Erythroblast (primary cell): ENCODE measurements around the gene EDN2.

Experiments
- DNase-seq, 2 experiments: peaks; one replicate each; lab custom pipeline; 2025; lab: John Stamatoyannopoulos, UW
- GATA1 ChIP-seq: IDR thresholded peaks from 2 replicates; pipeline ENCODE4 v1.6.1; 2011; ENCODE audit warnings: low read depth, mild to moderate bottlenecking, control low read depth, low read length, moderate library complexity
- POLR2A ChIP-seq: IDR thresholded peaks from 2 replicates; pipeline ENCODE4 v1.6.1; 2011; ENCODE audit warnings: mild to moderate bottlenecking, low read length

The EDN2 gene

GRCh38 chr1:41524676-41525675 is 40.5 kb upstream of the EDN2 start:
- TF ChIP-seq POLR2A = no peak
- no peak for DNase-seq

DNA sequence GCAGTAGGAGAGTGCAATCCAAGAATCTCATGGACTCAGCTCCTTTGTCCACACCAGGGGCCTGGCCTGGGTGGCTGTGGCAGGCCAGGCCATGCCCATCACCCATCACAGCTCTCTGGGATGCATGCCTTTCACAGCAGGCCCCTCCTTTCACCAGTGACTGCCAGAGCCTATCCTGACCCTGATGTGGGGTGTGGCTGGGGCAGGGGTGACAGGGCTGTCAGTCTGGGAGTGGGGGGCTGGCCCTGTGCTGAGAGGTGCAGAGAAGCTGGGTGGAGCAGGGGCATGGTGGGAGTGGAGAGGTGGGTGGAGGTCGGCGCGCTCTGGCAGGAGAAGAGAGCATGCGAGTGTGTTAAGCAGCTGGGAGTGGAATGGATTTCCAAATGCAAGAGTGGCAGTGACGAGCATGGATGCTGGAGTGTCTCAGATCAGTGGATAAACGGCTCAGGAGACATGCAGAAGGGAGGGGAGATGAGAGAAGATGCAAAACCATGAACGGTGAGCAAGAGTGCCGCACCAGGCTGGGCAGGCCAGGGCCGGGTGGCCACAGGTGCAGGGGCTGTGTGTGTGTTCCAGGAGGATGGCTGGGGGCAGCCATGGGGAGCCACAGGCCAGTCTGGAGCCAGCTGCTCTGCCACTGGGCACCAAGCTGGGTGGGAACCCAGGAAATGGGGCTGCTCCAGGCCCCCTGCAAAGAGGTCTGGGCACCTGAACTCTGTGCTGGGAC is 39.6 kb upstream of the EDN2 start:
- no peak for DNase-seq

GRCh38 chr1:41523071-41523470 is 38.6 kb upstream of the EDN2 start:
- no peak for DNase-seq
- TF ChIP-seq GATA1 = no peak
- no peak for TF ChIP-seq POLR2A

More for the DNA sequence above, 39.6 kb upstream of the EDN2 start:
- TF ChIP-seq GATA1 (no peak), POLR2A (no peak)

DNA sequence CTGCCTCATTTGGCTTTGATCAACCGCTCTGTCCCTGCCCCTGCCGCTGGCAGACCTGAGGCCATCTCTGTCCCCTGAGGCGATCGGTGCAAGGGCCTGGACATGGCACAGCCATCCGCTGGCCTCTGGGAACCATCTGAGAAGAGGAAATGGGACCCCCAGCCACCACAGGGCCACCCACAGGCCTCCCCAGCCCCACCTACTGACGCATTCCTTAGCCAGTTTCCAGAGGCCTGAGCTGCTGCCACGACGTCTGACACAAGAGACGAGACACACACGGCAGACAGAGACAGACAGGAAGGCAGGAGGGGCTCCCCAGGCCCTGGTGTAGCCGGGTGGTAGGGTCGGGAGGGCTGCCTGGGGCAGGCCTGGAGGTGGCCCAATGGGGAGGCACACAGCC is 37.3 kb upstream of the EDN2 start:
- TF ChIP-seq GATA1 = no peak
- TF ChIP-seq POLR2A = no peak
- no peak for DNase-seq

GRCh38 chr1:41520951-41521752 is 36.7 kb upstream of the EDN2 start:
- TF ChIP-seq GATA1 (no peak), POLR2A (no peak)
- DNase-seq = no peak

- TF ChIP-seq GATA1 (no peak), POLR2A (no peak)
- no peak for DNase-seq
Measured at GRCh38 chr1:41519667-41520066, 35.2 kb upstream of the EDN2 start.

GRCh38 chr1:41518471-41518870 is 34.0 kb upstream of the EDN2 start:
- no peak for DNase-seq
- TF ChIP-seq POLR2A (no peak), GATA1 (no peak)

DNA sequence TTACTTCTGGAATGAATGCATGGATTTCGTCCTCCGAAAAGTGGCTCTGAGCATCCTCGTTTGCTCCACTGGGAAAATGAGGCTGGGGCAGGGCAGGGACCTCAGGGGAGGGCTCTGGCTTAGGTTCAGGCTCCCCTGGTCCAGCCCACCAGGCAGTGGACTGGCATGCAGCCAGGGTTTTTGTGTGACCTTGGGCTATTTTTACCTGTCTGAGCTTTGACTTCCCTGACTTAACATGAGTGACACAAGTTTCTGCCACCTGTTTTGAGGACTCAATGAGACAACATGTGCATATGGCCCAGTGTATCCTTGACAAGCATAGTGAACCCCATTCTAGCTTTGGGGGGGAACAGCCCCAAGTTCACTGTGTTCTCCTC is 32.6 kb upstream of the EDN2 start:
- DNase-seq = no peak

DNA sequence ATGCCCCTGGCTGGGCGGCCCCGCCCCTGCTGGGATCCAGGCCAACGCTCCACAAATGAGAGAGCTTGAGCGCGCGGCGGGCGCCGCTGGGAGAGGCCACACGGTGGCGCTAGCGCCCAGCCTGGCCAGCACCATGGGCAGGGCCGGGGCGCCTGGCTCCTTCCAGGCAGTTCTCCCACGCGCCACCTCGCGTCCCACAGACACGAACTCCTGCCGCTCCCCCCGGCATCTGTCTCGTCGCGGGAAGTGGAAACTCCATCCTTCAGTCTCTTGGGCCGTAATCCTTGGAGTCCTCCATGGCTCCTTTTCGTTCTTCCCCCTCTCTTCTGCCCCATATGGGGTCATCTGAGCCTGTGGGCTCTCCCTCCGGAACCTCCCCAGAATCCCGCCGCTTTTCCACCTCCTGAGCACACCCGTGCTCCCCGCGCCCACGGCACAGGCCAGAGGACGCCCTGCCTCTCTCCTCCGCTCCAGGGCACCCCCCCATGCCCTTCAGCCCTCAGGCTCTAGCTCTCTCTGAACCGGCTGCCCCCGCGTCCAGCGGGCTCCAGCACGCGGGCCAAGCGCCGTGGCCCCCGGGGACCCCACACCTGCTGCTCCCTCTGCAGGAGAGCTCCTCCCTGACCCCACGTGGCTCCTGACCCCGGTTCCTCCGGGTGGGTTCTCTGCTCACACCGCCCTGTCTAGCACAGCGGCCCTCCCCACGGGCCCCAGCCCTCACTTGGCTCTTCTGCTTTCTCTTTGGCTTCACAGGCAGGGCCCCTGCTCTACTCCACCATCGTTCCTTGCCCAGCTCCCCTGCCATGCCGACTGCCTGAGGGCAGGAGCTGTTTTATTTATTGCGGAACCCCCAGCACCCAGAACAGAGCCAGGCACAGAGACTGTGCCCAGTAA is 31.9 kb upstream of the EDN2 start:
- TF ChIP-seq GATA1 = no peak
- TF ChIP-seq POLR2A = no peak
- DNase-seq = peak; percentile 69 to 83

More for the DNA sequence above, 32.6 kb upstream of the EDN2 start:
- TF ChIP-seq POLR2A = no peak
- TF ChIP-seq GATA1 = no peak

GRCh38 chr1:41515778-41516167 is 31.3 kb upstream of the EDN2 start:
- TF ChIP-seq GATA1 (no peak), POLR2A (no peak)
- DNase-seq = no peak

GRCh38 chr1:41515131-41515678 is 30.7 kb upstream of the EDN2 start:
- DNase-seq = no peak
- no peak for TF ChIP-seq POLR2A
- no peak for TF ChIP-seq GATA1

GRCh38 chr1:41514381-41514780 is 29.9 kb upstream of the EDN2 start:
- TF ChIP-seq GATA1 (no peak), POLR2A (no peak)

More at GRCh38 chr1:41514381-41514780, 29.9 kb upstream of the EDN2 start:
- peak; percentile 14 to 25 for DNase-seq
